GM13976 (cell line): ENCODE measurements around the gene ANK3.

Experiments used
- DNase-seq: peaks from one replicate; pipeline ENCODE4 v3.0.0; 2012; ENCODE audit warnings: low spot score
- CTCF ChIP-seq: IDR thresholded peaks from 2 replicates; pipeline ENCODE4 v1.5.1; 2012; ENCODE audit warnings: borderline replicate concordance, mild to moderate bottlenecking; ENCODE audit not compliant: insufficient read depth; ENCODE audit errors: extremely low read depth, missing control alignments, control extremely low read depth
- in situ Hi-C: fragments of 300-500 bp; cut with MboI; formaldehyde crosslinking; loops from one replicate; pipeline ENCODE4 v1.12.0; 2022; ENCODE audit warnings: low sequenced_read_pairs, mixed read lengths, inconsistent platforms; ENCODE audit not compliant: unreplicated experiment

Gene ANK3

GRCh38 chr10:60189861-60190475 is 199.7 kb downstream of the ANK3 start:
- TF ChIP-seq CTCF: no peak
- no peak for DNase-seq
- in situ Hi-C loops: no loop called here

GRCh38 chr10:60188548-60188947 is 201.1 kb downstream of the ANK3 start:
- TF ChIP-seq CTCF: no peak
- no peak for DNase-seq
- in situ Hi-C loops: no loop called here

- TF ChIP-seq CTCF: no peak
- in situ Hi-C loops: no loop called here
- DNase-seq: no peak
These were observed 202.0 kb downstream of the ANK3 start for GRCh38 chr10:60187691-60188090.

GRCh38 chr10:60186315-60187071 is 203.2 kb downstream of the ANK3 start:
- DNase-seq: no peak
- TF ChIP-seq CTCF: no peak
- in situ Hi-C loops: no loop called here

GRCh38 chr10:60185421-60185820 is 204.3 kb downstream of the ANK3 start:
- in situ Hi-C loops: no loop called here
- no peak for DNase-seq
- TF ChIP-seq CTCF: no peak

GRCh38 chr10:60182691-60183090 is 207.0 kb downstream of the ANK3 start:
- TF ChIP-seq CTCF: no peak
- DNase-seq: no peak
- in situ Hi-C loops: no loop called here

- in situ Hi-C loops: no loop called here
- no peak for TF ChIP-seq CTCF
- DNase-seq: no peak
These were observed 212.8 kb downstream of the ANK3 start for GRCh38 chr10:60176925-60177324.
